HepG2 (cell line): ENCODE results near the gene PPIL3. TPM values are rescaled to one million over a fixed set of nuclear protein-coding genes. Genes with fewer than 3 reads are reported as not detected.

Source experiments
- ARID3A ChIP-seq: IDR thresholded peaks from 2 replicates; pipeline ENCODE4 v1.6.1; 2012; ENCODE audit warnings: low read depth, low read length, improper control_type of control experiment
- CAMTA2 ChIP-seq: sonication (generic); formaldehyde crosslinking; IDR thresholded peaks from 2 replicates; pipeline ENCODE4 v1.4.0; 2020; ENCODE audit warnings: mild to moderate bottlenecking, missing genetic modification reagents, borderline replicate concordance
- HDAC6 ChIP-seq: fragments of 200-600 bp; sonication (generic); IDR thresholded peaks from 2 replicates; pipeline ENCODE4 v1.7.0; 2017; ENCODE audit warnings: mild to moderate bottlenecking, antibody characterized with exemption, low read length, low read depth
- HMG20B ChIP-seq: conservative IDR thresholded peaks from 2 replicates; pipeline ENCODE4 v1.6.1; 2016; ENCODE audit warnings: missing genetic modification reagents, missing compliant biosample characterization
- HOXA9 ChIP-seq: sonication (generic); formaldehyde crosslinking; IDR thresholded peaks from 2 replicates; pipeline ENCODE4 v1.8.1; 2022; ENCODE audit warnings: missing genetic modification reagents, mild to moderate bottlenecking, moderate library complexity, borderline replicate concordance
- KDM2A ChIP-seq: sonication (generic); formaldehyde crosslinking; IDR thresholded peaks from 2 replicates; pipeline ENCODE4 v1.4.0; 2020; ENCODE audit warnings: low read depth, missing genetic modification reagents, borderline replicate concordance
- KDM6A ChIP-seq: IDR thresholded peaks from 2 replicates; pipeline ENCODE4 v1.6.1; 2016; ENCODE audit warnings: low read depth
- MTA1 ChIP-seq: sonication (generic); formaldehyde crosslinking; IDR thresholded peaks from 2 replicates; pipeline ENCODE4 v1.4.0; 2020; ENCODE audit warnings: missing genetic modification reagents, mild to moderate bottlenecking, borderline replicate concordance
- MYNN ChIP-seq: sonication (generic); formaldehyde crosslinking; IDR thresholded peaks from 2 replicates; pipeline ENCODE4 v1.4.0; 2020; ENCODE audit warnings: mild to moderate bottlenecking, low read depth, missing genetic modification reagents
- POGZ ChIP-seq: sonication (generic); formaldehyde crosslinking; IDR thresholded peaks from 2 replicates; pipeline ENCODE4 v1.4.0; 2020; ENCODE audit warnings: mild to moderate bottlenecking, missing genetic modification reagents
- RAD21 ChIP-seq: fragments of 450-650 bp; formaldehyde crosslinking; IDR thresholded peaks from 2 replicates; pipeline ENCODE4 v1.5.0; 2020; ENCODE audit warnings: mild to moderate bottlenecking
- RBAK ChIP-seq: sonication (generic); formaldehyde crosslinking; IDR thresholded peaks from 2 replicates; pipeline ENCODE4 v1.5.1; 2020; ENCODE audit warnings: mild to moderate bottlenecking, missing genetic modification reagents
- TRAFD1 ChIP-seq: sonication (generic); formaldehyde crosslinking; IDR thresholded peaks from 2 replicates; pipeline ENCODE4 v1.5.1; 2020; ENCODE audit warnings: missing genetic modification reagents, mild to moderate bottlenecking, borderline replicate concordance
- ZFY ChIP-seq: sonication (generic); formaldehyde crosslinking; IDR thresholded peaks from 2 replicates; pipeline ENCODE4 v1.4.0; 2020; ENCODE audit warnings: missing genetic modification reagents
- ZNF136 ChIP-seq: sonication (generic); formaldehyde crosslinking; IDR thresholded peaks from 2 replicates; pipeline ENCODE4 v1.8.1; 2022; ENCODE audit warnings: low read depth, mild to moderate bottlenecking, moderate library complexity, missing genetic modification reagents
- ZNF160 ChIP-seq: sonication (generic); formaldehyde crosslinking; IDR thresholded peaks from 2 replicates; pipeline ENCODE4 v1.8.0; 2022; ENCODE audit warnings: mild to moderate bottlenecking, inconsistent platforms, missing genetic modification reagents
- ZNF18 ChIP-seq: sonication (generic); formaldehyde crosslinking; IDR thresholded peaks from 2 replicates; pipeline ENCODE4 v1.8.0; 2022; ENCODE audit warnings: mild to moderate bottlenecking, missing genetic modification reagents; ENCODE audit not compliant: insufficient replicate concordance
- ZNF432 ChIP-seq: sonication (generic); formaldehyde crosslinking; IDR thresholded peaks from 2 replicates; pipeline ENCODE4 v1.5.0; 2020; ENCODE audit warnings: missing genetic modification reagents, mild to moderate bottlenecking, borderline replicate concordance
- ZNF547 ChIP-seq: sonication (generic); formaldehyde crosslinking; IDR thresholded peaks from 2 replicates; pipeline ENCODE4 v1.5.1; 2020; ENCODE audit warnings: mild to moderate bottlenecking, missing genetic modification reagents
- ZNF550 ChIP-seq: sonication (generic); formaldehyde crosslinking; IDR thresholded peaks from 2 replicates; pipeline ENCODE4 v1.4.0; 2020; ENCODE audit warnings: mild to moderate bottlenecking, missing genetic modification reagents, borderline replicate concordance
- ZNF678 ChIP-seq: sonication (generic); formaldehyde crosslinking; IDR thresholded peaks from 2 replicates; pipeline ENCODE4 v1.4.0; 2020; ENCODE audit warnings: mild to moderate bottlenecking, missing genetic modification reagents
- ZNF770 ChIP-seq: sonication (generic); formaldehyde crosslinking; IDR thresholded peaks from 2 replicates; pipeline ENCODE4 v1.5.0; 2020; ENCODE audit warnings: mild to moderate bottlenecking, missing genetic modification reagents
- polyA plus RNA-seq, 8 experiments: library from polyadenylated mRNA; depleted of rRNA in 3 of 8; stranded (reverse) in 7 of 8; unstranded in 1 of 8; fragments of >200 nt; fragmentation: Illumina TruSeq in 4 of 8; extraction: Trizol in 4 of 8; gene quantifications; 2 replicates each; pipeline versions ENCODE4 v1.2.1 to v1.2.3, GENCODE V29; 2011 to 2016; ENCODE audit warnings: low read depth in 4 of 8, missing spikeins in 1 of 8, mixed read lengths in 1 of 8; ENCODE audit not compliant: insufficient read depth in 1 of 8
- total RNA-seq, 5 experiments: library from RNA; depleted of rRNA; stranded (reverse); fragments of >200 nt; fragmentation: Illumina TruSeq; extraction: Trizol; gene quantifications; 2 replicates each; pipeline ENCODE4 v1.2.3, GENCODE V29; 2016; ENCODE audit warnings: low read depth in 1 of 5

PPIL3 gene
- total and polyA plus RNA-seq, 2 of the 13 experiments (the other 11 are each of a cell fraction or from before 2014, with no cell fraction given), result 98.7 to 107 TPM

- no peak; the same call in 1 of the 2 replicates for TF ChIP-seq TRAFD1 (CRISPR knock-in tag)
- peak; percentile 79 for TF ChIP-seq ZNF678 (CRISPR knock-in tag)
- peak; percentile 54 for TF ChIP-seq ZNF770 (CRISPR knock-in tag)
- peak; percentile 96; the same call in 1 of the 2 replicates for TF ChIP-seq ZNF136 (CRISPR knock-in tag)
- TF ChIP-seq MTA1 (CRISPR knock-in tag), result peak; percentile 97; the same call in 1 of the 2 replicates
- TF ChIP-seq ZNF160 (CRISPR knock-in tag), result peak; percentile 87
- TF ChIP-seq RAD21 (CRISPR knock-in tag), result peak; percentile 54
- TF ChIP-seq ARID3A, result no peak
- peak; percentile 92; the same call in 1 of the 2 replicates for TF ChIP-seq HOXA9
- TF ChIP-seq POGZ, result peak; percentile 92
- no peak for TF ChIP-seq MYNN (CRISPR knock-in tag)
- TF ChIP-seq ZNF550 (CRISPR knock-in tag), result peak; percentile 97
- no peak for TF ChIP-seq KDM6A
- TF ChIP-seq CAMTA2 (CRISPR knock-in tag), result peak; percentile 98
- TF ChIP-seq HMG20B (CRISPR knock-in tag), result 0 out of 2 replicates have a peak, but pooled peaks have one; percentile 3
- TF ChIP-seq RBAK (CRISPR knock-in tag), result 0 out of 2 replicates have a peak, but pooled peaks have one; percentile 8
- peak; percentile 93 for TF ChIP-seq ZFY (CRISPR knock-in tag)
- TF ChIP-seq ZNF547 (CRISPR knock-in tag), result peak; percentile 97
- TF ChIP-seq HDAC6, result no peak
- peak; percentile 87 for TF ChIP-seq ZNF18 (CRISPR knock-in tag)
- 0 out of 2 replicates have a peak, but pooled peaks have one; percentile 74 for TF ChIP-seq ZNF432 (CRISPR knock-in tag)
- peak; percentile 98 for TF ChIP-seq KDM2A
Observed at GRCh38 chr2:200864176-200865034, 24.5 kb downstream of the PPIL3 start, which contains the start of gene CLK1 (continued).
